Thyroid gland (tissue), 4 donors: ENCODE measurements around the gene OR6P1. TPM values are rescaled to one million over a fixed set of nuclear protein-coding genes. Genes with fewer than 3 reads are reported as not detected.

Experiments
- DNase-seq, 2 donors: peaks; one replicate each; pipeline ENCODE4 v3.0.0-alpha.2; 2019
- H3K27ac ChIP-seq, 3 donors: fragments of 200-600 bp; sonication (generic); 1 replicate in 2 of 3; 2 replicates in 1 of 3; pipeline ENCODE4 v1.5.1; 2016 to 2019; ENCODE audit warnings: mild to moderate bottlenecking in 1 of 3, moderate library complexity in 1 of 3
- H3K27me3 ChIP-seq: fragments of 200-600 bp; sonication (generic); one replicate; pipeline ENCODE4 v1.5.1; 2019
- H3K36me3 ChIP-seq, 2 donors: fragments of 200-600 bp; sonication (generic); one replicate each; pipeline ENCODE4 v1.5.1; 2016 to 2019
- H3K4me1 ChIP-seq, 2 donors: fragments of 200-600 bp; sonication (generic); one replicate each; pipeline ENCODE4 v1.5.1; 2017 to 2019
- H3K4me3 ChIP-seq, 3 donors: fragments of 200-600 bp; sonication (generic); replicated peaks in 1 of 3; 1 replicate in 2 of 3; 2 replicates in 1 of 3; pipeline ENCODE4 v1.5.1; 2016; ENCODE audit warnings: mild to moderate bottlenecking in 1 of 3
- H3K9me3 ChIP-seq: fragments of 200-600 bp; sonication (generic); one replicate; pipeline ENCODE4 v1.5.1; 2017
- CTCF ChIP-seq, 6 experiments: fragments of 200-600 bp in 3 of 6; fragments of 450-650 bp in 3 of 6; sonication (generic) in 3 of 6; IDR thresholded peaks; one replicate each; pipeline ENCODE4 v1.5.1; 2016 to 2019; ENCODE audit warnings: antibody characterized with exemption in 6 of 6, mild to moderate bottlenecking in 2 of 6, inconsistent platforms in 1 of 6, moderate library complexity in 1 of 6
- POLR2A ChIP-seq, 2 donors: fragments of 450-650 bp; IDR thresholded peaks; one replicate each; pipeline ENCODE4 v1.6.1; 2017; ENCODE audit warnings: antibody characterized with exemption in 2 of 2, mild to moderate bottlenecking in 2 of 2, moderate library complexity in 1 of 2
- WGBS, 2 donors: methylation state at CpG; one replicate each; pipeline ENCODE4 v1.1.5; 2017; 5-methylcytosine and 5-hydroxymethylcytosine counted together
- intact Hi-C: fragments of 100-400 bp; cut with DNase I; formaldehyde crosslinking; loops from one replicate; pipeline ENCODE4 v1.15.1; 2023
- total RNA-seq, 4 donors: library from RNA; depleted of rRNA; stranded (reverse); fragments of >200 nt; gene quantifications; one replicate each; pipeline ENCODE4 v1.2.3, GENCODE V29; 2016

OR6P1 gene
- total RNA-seq, 4 donors from 2014 or later: not detected

DNA sequence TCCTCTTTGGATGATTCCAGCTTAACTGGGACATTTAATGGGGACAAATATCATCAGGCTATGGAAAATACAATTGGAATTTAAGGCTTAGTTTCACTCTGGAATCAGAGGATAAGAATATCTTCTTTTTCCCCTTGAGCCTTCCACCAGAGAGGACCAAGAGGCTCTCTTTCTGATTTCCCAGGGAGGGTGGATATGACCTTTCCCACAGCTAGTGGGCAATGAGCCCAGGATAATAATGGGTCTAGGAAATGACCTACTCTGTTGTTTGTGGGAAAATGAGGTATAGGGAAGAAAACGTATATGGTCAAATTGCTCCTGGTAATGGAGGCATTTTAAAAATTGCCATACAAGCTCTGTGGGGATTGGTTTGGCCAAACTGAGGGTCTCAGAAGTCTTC, 18.1 kb downstream of the OR6P1 start:
- H3K4me1 ChIP-seq: no peaks in the 10 kb centered on the region
- no peak overlapping the region for H3K27ac ChIP-seq
- intact Hi-C loops: no loop called here
- H3K27me3 ChIP-seq: no peaks in the 10 kb centered on the region
- WGBS, 2 donors: 63 to 73% methylated on average over 1 of the region's 1 CpG
- TF ChIP-seq POLR2A (IDR thresholded peaks at IDR 0.05) (no peak), CTCF (IDR thresholded peaks at IDR 0.05) (no peak)
- no peaks in the 10 kb centered on the region for H3K9me3 ChIP-seq
- no peak for DNase-seq
- no peak overlapping the region for H3K4me3 ChIP-seq
- no peaks in the 10 kb centered on the region for H3K36me3 ChIP-seq

DNA sequence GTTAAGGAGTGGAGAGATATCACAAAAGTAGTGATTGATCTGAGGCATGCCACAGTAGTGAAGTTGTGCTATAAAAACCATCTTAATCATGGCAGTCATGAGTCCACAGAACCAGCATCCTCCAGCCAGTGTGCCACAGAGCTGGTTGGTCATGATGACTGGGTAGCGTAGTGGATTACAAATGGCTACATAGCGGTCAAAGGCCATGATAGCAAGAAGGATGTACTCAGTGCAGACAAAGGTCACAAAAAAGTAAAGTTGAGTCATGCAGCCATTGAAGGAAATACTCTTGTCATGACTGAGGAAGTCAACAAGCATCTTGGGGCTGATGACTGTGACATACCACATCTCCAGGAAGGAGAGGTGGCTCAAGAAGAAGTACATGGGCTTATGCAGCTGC, 22.8 kb downstream of the OR6P1 start:
- Histone ChIP-seq H3K4me1 (no peaks in the 10 kb centered on the region), H3K9me3 (no peaks in the 10 kb centered on the region), H3K36me3 (no peaks in the 10 kb centered on the region), H3K27me3 (no peaks in the 10 kb centered on the region), H3K4me3 (no peak overlapping the region), H3K27ac (no peak overlapping the region)
- intact Hi-C loops: no loop called here
- WGBS, 2 donors: 98% methylated on average over 2 of the region's 2 CpGs
- TF ChIP-seq CTCF (IDR thresholded peaks at IDR 0.05) (no peak), POLR2A (IDR thresholded peaks at IDR 0.05) (no peak)
- DNase-seq: no peak

DNA sequence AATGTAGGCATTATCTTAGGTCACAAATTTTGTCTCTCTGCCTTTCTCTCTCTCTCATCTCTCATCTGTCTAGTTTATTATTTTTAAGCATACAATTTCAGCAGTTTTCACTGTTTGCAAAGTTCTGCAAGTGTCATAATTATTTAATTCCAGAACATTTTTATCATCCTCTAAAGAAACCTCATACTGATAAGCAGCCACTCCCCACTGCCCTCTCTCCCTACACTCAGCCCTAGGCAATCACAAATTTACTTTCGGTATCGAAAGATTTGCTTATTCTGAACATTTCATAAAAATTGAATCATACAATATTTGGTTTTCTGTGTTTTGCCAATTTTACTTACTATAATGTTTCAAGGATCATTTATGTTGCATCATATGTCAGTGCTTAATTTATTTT, 32.8 kb downstream of the OR6P1 start:
- no peak for TF ChIP-seq CTCF (IDR thresholded peaks at IDR 0.05)
- no peak for TF ChIP-seq POLR2A (IDR thresholded peaks at IDR 0.05)
- intact Hi-C loops: no loop called here
- Histone ChIP-seq H3K27me3 (no peaks in the 10 kb centered on the region), H3K4me3 (no peak overlapping the region), H3K4me1 (no peaks in the 10 kb centered on the region), H3K9me3 (no peaks in the 10 kb centered on the region), H3K36me3 (no peaks in the 10 kb centered on the region), H3K27ac (no peak overlapping the region)
- DNase-seq: no peak
- WGBS, 2 donors: 93 to 95% methylated on average over 2 of the region's 2 CpGs

GRCh38 chr1:158534496-158534895, 35.9 kb downstream of the OR6P1 start:
- Histone ChIP-seq H3K27ac (no peak overlapping the region), H3K4me1 (no peaks in the 10 kb centered on the region), H3K27me3 (no peaks in the 10 kb centered on the region), H3K9me3 (no peaks in the 10 kb centered on the region), H3K4me3 (no peak overlapping the region), H3K36me3 (no peaks in the 10 kb centered on the region)
- 26 to 31% methylated on average over 5 of the region's 5 CpGs for WGBS, 2 donors
- DNase-seq: no peak
- TF ChIP-seq CTCF (IDR thresholded peaks at IDR 0.05) (no peak), POLR2A (IDR thresholded peaks at IDR 0.05) (no peak)
- intact Hi-C loops: no loop called here

DNA sequence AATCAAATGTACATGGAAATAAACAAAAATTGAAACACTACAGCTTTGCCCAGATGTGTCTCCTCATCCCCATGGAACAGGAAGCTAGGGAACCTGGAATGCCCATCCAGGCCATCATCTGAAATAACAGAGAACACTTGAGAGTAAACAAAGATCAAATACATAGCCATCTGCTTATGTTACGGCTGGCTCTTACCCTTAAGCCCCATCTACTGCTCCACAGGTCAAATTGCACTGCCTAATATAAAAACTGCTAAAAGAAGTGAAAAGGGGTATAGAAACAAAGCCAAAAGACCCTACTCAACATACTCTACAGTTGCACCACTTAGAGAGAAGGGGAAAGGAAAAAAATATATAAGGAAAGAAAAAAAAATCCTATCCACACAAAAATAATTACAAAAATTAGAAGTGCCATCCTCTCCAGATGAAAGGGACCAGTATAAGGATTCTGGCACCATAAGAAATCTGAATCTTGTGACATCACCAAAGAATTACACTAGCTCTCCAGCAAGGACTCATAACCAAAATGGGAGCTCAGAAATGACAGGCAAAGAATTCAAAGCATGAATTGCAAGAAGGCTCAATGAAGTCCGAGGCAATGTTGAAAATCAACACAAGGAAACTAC, 43.1 kb downstream of the OR6P1 start:
- Histone ChIP-seq H3K4me1 (no peaks in the 10 kb centered on the region), H3K4me3 (no peak overlapping the region), H3K9me3 (no peaks in the 10 kb centered on the region), H3K36me3 (no peaks in the 10 kb centered on the region), H3K27ac (no peak overlapping the region), H3K27me3 (no peaks in the 10 kb centered on the region)
- intact Hi-C loops: no loop called here
- 73 to 79% methylated on average over 2 of the region's 2 CpGs for WGBS, 2 donors
- TF ChIP-seq CTCF (IDR thresholded peaks at IDR 0.05) (no peak), POLR2A (IDR thresholded peaks at IDR 0.05) (no peak)
- DNase-seq: no peak
